Measurements from ENCODE around the gene ACP4.
"Not testable (repeated sequence)": the region's sequence is repeated elsewhere in the genome, so short reads cannot be mapped to it uniquely, and the experiment has no call there.

DNA sequence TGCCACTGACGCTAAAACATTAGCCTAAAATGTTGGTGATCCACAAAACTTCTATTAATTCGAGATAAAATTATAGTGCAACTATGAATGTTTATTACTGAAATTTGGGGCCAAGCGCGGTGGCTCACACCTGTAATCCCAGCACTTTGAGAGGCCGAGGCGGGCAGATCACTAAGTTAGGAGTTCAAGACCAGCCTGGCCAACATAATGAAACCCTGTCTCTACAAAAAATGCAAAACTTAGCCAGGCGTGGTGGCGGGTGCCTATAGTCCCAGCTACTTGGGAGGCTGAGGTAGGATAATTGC, 6.4 kb upstream of the ACP4 start:
- TF ChIP-seq, protein P1, sequence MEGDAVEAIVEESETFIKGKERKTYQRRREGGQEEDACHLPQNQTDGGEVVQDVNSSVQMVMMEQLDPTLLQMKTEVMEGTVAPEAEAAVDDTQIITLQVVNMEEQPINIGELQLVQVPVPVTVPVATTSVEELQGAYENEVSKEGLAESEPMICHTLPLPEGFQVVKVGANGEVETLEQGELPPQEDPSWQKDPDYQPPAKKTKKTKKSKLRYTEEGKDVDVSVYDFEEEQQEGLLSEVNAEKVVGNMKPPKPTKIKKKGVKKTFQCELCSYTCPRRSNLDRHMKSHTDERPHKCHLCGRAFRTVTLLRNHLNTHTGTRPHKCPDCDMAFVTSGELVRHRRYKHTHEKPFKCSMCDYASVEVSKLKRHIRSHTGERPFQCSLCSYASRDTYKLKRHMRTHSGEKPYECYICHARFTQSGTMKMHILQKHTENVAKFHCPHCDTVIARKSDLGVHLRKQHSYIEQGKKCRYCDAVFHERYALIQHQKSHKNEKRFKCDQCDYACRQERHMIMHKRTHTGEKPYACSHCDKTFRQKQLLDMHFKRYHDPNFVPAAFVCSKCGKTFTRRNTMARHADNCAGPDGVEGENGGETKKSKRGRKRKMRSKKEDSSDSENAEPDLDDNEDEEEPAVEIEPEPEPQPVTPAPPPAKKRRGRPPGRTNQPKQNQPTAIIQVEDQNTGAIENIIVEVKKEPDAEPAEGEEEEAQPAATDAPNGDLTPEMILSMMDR (IDR thresholded peaks at IDR 0.05; ENCODE audit: low read depth, low read length), result not testable (repeated sequence)
- TF ChIP-seq EZH2phosphoT487 (IDR thresholded peaks at IDR 0.05; ENCODE audit: low read depth), result not testable (repeated sequence)

Measured in OCI-LY3 (cell line).